Measurements from ENCODE around the gene DUS2. TPM values are rescaled to one million over a fixed set of nuclear protein-coding genes. Genes with fewer than 3 reads are reported as not detected.
A peak's percentile ranks its signal among the peaks of the same experiment; 100 is the strongest.
"Not testable (repeated sequence)": the region's sequence is repeated elsewhere in the genome, so short reads cannot be mapped to it uniquely, and the experiment has no call there.

The DUS2 gene
- total RNA-seq, 1 experiment from 2014 or later: 39.4 TPM

- DNase-seq (ENCODE audit: extremely low read depth, low read depth): no peak
Measured at GRCh38 chr16:68088130-68088972, 65.3 kb downstream of the DUS2 start.

- no peak for DNase-seq (ENCODE audit: extremely low read depth, low read depth)
Measured at GRCh38 chr16:68089067-68089466, 66.0 kb downstream of the DUS2 start.

GRCh38 chr16:68090130-68090529 lies 67.0 kb downstream of the DUS2 start:
- no peak for DNase-seq (ENCODE audit: extremely low read depth, low read depth)

GRCh38 chr16:68090533-68090932 lies 67.4 kb downstream of the DUS2 start:
- DNase-seq (ENCODE audit: extremely low read depth, low read depth): no peak

GRCh38 chr16:68091380-68092261 lies 68.5 kb downstream of the DUS2 start:
- DNase-seq (ENCODE audit: extremely low read depth, low read depth): no peak

- DNase-seq (ENCODE audit: extremely low read depth, low read depth): not testable (repeated sequence)
Measured at GRCh38 chr16:68092275-68092674, 69.2 kb downstream of the DUS2 start.

GRCh38 chr16:68093816-68094613 lies 70.9 kb downstream of the DUS2 start:
- peak; percentile 23 for DNase-seq (ENCODE audit: extremely low read depth, low read depth)

GRCh38 chr16:68094614-68094934 lies 71.5 kb downstream of the DUS2 start:
- DNase-seq (ENCODE audit: extremely low read depth, low read depth): no peak

- DNase-seq (ENCODE audit: extremely low read depth, low read depth): no peak
Measured at GRCh38 chr16:68096491-68096890, 73.4 kb downstream of the DUS2 start.

- DNase-seq (ENCODE audit: extremely low read depth, low read depth): no peak
Measured at GRCh38 chr16:68097088-68097487, 74.0 kb downstream of the DUS2 start.

- DNase-seq (ENCODE audit: extremely low read depth, low read depth): no peak
Measured at GRCh38 chr16:68097895-68098294, 74.8 kb downstream of the DUS2 start.

GRCh38 chr16:68100488-68100887 lies 77.4 kb downstream of the DUS2 start:
- no peak for DNase-seq (ENCODE audit: extremely low read depth, low read depth)

- no peak for DNase-seq (ENCODE audit: extremely low read depth, low read depth)
Measured at GRCh38 chr16:68105611-68106010, 82.5 kb downstream of the DUS2 start.

GRCh38 chr16:68107230-68107928 lies 84.3 kb downstream of the DUS2 start:
- DNase-seq (ENCODE audit: extremely low read depth, low read depth): not testable (repeated sequence)

GRCh38 chr16:68109156-68109555 lies 86.1 kb downstream of the DUS2 start:
- not testable (repeated sequence) for DNase-seq (ENCODE audit: extremely low read depth, low read depth)

- DNase-seq (ENCODE audit: extremely low read depth, low read depth): not testable (repeated sequence)
Measured at GRCh38 chr16:68110611-68111010, 87.5 kb downstream of the DUS2 start.

- no peak for DNase-seq (ENCODE audit: extremely low read depth, low read depth)
Measured at GRCh38 chr16:68111379-68111778, 88.3 kb downstream of the DUS2 start.

- DNase-seq (ENCODE audit: extremely low read depth, low read depth): no peak
Measured at GRCh38 chr16:68113059-68113761, 90.1 kb downstream of the DUS2 start.

- DNase-seq (ENCODE audit: extremely low read depth, low read depth): no peak
Measured at GRCh38 chr16:68113765-68114240, 90.7 kb downstream of the DUS2 start.

- DNase-seq (ENCODE audit: extremely low read depth, low read depth): not testable (repeated sequence)
Measured at GRCh38 chr16:68114939-68115338, 91.9 kb downstream of the DUS2 start.
